DMS79 treated with DMSO at 0.1 percent for 48 hours (cell line): ENCODE results near the gene NOVA2.

ENCODE experiments used
- DNase-seq: peaks from one replicate; lab custom pipeline; 2025; lab: John Stamatoyannopoulos, UW

The NOVA2 gene

DNA sequence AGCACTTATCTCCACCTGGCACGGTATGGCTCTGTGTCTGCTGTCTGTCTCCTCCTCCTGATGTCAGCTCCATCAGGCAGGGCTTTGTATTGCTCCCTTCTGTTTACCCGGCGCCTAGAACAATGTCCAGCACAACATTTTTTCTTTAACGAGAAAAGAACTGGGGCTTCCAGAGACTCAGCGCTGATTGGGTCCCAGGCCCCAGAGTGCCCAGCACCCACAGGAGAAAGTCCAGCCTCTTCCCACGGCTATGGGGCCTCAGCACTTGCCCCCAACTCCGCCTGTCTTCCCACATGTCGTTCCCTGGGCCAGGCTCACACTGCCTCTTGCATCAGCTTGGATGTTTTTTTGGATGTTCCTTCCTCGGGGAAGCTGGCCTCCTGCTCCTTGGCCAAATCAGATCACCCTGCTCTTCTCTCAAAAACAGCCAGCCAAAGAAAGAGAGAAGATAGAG is 78.1 kb downstream of the NOVA2 start:
- DNase-seq = no peak

DNA sequence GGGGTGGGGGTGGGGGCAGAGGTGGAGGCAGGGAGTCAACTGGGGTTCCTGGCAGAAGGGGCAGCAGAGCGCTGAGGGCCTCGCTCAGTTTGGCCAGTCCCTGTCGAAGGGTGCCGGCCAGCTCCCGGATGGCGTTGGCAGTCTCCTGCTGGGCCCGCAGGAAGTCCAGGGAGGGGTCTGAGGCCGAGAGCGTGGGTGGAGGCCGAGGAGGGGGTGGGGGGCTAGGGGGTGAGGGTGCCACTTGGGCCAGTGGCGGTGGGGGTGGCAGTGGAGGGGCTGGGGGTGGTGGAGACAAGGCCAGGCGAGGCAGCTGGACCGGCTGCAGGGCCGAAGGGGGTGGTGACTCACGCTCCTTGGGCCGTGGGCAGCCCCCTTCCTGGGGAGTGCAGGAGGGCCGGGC is 82.8 kb downstream of the NOVA2 start:
- no peak for DNase-seq

DNA sequence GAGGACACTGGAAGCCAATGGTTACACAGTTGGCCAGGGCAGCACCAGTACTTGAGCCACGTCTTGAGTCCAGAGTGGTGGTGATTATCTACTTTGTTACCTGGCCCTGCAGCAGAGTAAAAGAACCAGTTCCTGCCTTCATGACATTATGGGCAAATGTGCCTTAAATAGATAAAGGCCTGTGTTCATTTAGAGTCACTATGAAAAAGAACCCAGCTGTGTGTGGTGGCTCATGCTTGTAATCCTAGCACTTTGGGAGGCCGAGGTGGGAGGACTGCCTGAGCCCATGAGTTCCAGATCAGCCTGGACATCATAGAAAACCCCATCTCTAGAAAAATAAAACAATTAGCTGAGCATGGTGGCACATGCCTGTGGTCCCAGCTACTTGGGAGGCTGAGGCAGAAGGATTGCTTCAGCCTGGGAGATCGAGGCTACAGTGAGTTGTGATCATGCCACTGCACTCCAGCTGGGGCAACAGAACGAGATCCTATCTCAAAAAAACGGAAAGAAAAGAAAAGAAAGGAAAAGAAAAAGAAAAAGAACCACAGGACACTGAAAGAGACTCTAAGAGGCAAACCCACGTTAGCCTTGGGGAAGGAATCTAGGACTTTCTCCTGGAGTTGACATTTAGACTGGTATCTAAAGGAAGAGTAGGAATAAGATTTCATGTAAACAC is 84.3 kb downstream of the NOVA2 start:
- DNase-seq = no peak

DNA sequence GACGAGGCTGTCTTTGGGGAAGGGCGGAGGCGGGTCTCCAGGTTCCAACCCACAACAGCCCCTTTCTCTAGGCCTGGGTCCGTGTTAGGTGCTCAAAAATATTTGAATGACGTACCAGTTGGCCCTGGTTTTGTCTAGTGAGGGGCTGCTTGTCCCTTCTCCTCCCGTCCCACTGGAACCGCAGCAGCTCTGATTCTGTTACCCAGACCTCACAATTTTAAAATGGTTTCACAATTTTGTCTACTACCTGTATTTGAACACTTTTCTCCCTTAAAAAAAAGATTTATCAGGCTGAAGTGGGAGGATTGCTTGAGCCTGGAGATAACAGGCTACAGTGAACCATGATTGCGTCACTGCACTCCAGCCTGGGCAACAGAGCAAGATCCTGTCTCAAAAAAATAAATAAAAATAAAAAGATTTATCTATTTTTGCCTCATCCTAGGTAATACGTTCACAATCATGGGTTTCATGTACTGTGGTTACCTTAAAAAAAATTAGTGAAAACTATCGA is 86.4 kb downstream of the NOVA2 start:
- no peak for DNase-seq

DNA sequence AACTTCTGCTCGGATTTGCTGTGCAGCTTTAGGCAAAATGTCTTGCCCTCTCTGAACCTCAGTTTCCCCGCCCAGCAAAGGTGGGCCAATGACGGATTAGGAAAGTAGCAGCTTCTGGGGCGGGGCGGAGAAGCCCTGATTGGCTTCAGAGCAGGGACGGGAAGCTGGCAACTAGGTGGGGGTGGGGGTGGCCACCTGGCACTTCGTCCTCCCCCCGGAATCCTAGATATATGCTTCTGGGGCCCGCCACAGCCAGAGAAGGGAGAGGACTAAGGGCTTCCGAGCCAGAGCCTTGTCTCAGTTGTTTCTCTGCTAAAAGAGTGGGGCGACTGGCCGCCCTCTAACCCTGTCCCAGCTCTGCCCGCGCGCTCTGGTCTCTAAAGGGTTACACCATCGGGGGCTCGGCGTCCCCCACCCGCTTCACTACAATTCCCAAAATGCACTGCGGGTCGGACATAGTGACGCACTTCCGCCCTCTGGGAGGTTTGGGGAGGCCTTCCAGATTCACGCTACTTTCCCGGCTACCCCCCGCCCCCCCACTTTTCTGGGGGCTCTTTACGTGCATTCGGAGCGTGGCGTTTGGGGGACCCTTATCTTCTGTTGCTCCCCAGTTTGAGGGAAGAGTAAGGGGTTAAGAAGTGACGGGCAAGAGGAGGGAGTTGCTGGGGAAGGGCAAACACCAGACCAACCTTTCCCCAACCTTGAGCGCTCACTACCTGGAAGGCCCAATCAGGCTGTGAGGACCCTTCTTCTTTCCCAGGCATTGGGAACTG is 87.1 kb downstream of the NOVA2 start:
- peak; percentile 87 for DNase-seq

DNA sequence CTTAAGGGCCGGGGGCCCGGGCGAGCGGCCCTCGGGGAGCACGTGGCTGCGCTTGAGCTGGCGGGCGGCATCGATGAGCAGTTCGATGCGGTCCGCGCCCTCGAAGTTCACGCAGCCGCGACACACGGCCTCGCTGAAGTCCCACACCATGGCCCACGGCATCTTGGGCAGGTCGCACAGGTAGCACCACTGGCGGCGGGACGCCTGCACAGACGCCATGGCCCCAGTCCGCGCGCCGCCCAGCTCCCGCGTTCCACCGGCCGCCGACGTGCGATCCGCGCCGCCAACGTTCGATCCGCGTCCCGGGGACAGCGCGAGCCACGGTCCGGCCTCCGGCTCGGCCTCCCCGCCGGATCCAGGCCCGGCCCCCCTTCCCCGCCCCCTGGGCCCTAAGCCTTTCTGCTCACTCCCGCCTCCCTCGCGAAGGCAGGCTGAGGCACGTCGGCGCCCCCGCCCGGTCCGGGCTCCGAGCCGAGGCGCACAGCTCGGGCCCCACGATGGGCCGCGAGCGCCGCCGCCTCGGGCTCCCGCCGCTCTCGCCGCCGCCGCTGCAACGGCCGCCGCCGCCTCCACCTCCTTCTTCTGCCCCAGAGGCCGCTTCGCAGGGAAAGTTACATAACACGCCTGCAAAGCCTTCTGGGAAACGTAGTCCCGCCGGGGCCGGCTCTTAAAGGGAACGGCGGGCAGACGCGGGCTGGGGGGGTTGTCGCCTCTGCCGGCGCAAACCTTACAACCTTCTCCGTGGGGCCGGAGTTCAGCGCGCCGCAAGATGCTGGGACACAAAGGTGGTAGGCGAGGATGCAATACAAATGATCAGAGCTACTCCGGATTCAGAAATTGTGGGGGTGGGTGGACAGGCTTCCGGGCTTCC is 87.9 kb downstream of the NOVA2 start, which contains the start of gene IRF2BP1:
Gene IRF2BP1, minus strand, starts transcription at position 586 of the 871 bp plus-strand sequence. Its CDS starts 367 bp downstream, at position 219.
- DNase-seq = peak; percentile 84

DNA sequence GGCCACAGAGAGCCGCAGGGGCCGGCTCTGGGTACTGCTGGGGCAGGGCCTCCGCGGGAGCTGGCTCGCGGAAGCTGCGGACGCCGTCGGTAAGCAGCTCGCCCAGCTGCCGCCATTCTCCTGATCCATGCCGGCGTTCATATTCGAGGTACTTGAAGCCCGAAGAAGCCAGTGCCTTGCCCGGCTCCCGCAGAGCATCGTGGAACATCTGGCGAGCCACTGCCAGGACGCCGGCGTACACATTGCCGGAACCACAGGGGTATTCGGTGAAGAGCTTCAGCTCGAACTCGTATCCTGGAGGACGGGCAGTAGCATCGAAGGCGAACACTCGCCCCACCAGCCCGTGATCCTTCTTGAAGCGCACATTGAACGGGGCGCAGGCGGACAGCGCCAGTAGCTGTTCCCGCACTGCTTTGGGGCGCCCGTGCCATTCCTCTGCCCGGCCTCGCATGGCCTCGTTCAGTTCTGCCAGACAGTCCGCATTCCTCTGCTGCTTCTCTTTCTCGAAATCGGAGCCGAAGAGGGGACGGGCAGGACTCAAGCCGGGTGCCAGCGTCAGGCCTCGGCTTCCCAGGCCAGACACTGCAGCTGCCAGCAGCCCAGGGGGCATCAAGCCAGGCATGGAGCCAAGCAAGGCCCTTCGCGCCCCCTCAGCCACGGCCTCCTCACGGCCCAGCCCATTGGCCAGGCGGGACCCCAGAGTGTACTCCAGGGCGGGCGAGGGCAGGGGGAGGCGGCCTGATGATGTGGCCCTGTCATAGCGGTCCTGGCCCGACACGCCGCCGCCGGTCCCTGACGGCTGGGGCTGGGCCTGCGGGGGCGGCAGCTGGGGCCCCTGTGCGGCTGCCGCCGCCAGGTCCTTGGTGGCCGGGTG is 88.7 kb downstream of the NOVA2 start:
- DNase-seq = peak; percentile 9

DNA sequence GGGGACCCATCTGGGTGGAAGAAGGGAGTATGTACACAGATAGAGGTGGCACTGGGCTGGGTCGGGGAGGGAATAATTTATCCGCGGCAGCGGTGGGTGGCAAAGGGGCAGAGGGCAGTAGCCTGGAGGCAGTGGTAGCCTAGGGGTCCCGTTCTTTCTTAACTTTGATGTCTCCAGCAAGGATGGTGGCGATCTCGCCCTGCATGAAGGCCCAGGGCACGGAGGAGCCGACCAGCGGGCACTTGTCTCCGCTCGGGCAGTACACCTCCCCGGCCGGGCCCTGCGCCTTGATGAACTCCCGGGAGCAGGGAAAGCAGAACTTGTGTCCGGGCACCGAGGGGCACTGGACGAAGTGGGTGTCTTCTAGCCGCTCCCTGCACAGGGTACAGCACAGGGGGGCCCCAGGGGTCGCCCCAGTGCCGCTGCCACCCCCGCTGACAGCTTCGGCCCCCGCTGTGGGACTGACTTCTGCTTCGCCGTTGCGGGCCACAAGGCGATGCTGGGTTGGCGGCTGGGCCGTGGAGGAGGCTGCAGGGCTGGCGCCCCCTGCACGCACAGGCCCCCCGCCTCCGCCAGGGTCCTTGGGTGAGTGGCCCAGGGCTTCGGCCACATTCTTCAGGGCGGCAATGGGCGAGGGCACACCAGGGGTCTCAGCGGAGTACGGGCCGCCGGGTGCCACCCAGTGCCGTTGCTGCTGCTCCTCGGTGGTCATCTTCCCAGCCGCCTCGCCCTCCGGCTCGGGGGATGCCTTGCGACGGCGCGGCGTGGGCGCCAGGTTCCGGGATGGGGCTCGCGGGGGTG is 89.6 kb downstream of the NOVA2 start:
- no peak for DNase-seq
